PC-3 (cell line): ENCODE data around the gene CMAS.

Experiments
- CTCF ChIP-seq: fragments of 300-600 bp; sonication (generic); conservative IDR thresholded peaks from 2 replicates; pipeline ENCODE4 v1.5.1; 2017; ENCODE audit warnings: antibody characterized with exemption, low read depth, mild to moderate bottlenecking, low read length
- EZH2 ChIP-seq: fragments of 300-600 bp; sonication (generic); IDR thresholded peaks from one replicate; pipeline ENCODE4 v1.6.1; 2017; ENCODE audit warnings: antibody characterized with exemption, mild to moderate bottlenecking, low read length; ENCODE audit not compliant: unreplicated experiment

- TF ChIP-seq CTCF, result no peak
- no peak for TF ChIP-seq EZH2
Measured at GRCh38 chr12:22050078-22050477, 4.1 kb downstream of the CMAS start.
